ENCODE results near the gene CIZ1.
"Not testable (repeated sequence)": the region's sequence is repeated elsewhere in the genome, so short reads cannot be mapped to it uniquely, and the experiment has no call there.

CIZ1 gene

DNA sequence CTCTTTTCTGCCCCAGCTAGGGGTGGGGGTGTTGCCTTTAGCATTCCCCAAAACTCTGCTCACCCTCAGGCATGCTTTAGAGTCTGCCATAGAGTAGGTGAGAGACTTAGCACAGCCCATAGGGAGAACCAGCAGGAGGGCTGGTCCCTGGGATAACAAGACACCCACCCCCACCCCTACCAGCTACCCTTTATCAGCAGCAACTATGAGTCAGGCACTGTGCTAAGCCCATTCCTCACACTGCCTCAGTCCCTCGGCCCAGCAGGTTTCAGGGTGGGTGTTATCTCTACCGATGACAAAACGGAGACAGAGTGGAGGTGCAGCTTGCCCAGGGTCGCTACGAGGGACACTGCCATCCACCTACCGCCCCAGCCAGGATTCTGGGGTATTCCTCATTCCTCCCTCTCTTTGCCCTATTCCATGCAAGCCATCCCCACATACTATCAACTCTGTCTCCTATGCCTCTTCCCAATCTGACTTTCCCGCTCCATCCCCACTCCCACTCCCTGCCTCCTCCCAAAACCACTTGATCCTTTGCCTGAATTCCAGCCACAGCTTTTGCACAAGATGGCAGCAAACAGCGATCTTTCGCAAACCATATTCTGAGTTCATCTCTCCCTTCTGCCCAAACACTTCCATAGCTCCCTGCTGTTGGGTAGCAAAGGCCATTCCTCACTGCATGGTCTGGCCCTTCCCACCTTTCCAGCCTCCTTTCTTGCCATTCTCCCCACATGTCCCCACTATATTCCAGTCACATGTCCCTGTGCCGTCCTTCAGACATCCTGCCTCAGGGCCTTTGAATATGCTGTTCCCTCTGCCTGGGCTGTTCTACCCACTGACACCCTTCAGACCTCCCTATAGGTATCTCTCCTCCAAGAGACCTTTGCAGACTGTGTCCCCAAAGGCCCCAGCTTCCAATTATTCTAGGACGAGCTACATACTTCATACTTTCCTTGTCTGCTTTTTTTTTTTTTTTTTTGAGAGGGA is 5.1 kb downstream of the CIZ1 start:
- DNase-seq, result no peak

DNA sequence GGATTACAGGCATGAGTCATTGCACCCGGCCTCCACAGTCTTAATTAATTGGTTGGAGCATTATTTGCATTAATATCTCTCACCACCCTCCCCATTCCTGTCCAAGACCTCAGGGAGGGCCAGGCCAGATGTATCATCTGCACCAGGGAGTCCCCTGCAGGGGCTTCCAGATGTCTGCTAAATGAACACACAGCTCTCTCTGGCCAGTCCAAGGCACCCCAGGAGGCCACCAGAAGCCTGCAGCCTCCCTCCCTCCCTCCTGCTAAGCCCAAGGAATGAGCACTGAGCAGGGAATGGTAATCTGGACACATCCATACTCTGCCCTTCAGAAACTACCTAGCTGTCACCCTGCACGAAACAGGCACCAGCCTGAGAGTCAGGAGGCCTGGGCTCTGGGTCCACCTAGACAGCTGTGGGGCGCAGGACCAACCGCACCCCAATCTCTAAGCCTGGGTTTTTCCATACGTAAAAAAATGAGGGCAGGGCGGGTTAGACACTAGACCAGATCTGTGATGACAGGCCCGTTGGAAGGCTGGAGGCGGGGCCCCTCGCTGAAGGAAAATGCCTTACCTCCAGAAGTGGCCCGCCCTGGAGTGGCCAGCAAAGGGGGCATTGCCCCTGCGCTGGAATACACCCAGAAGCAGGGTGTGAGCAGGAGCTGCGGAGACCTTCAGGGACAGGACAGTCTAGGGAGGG is 8.3 kb downstream of the CIZ1 start:
- DNase-seq, result no peak

DNA sequence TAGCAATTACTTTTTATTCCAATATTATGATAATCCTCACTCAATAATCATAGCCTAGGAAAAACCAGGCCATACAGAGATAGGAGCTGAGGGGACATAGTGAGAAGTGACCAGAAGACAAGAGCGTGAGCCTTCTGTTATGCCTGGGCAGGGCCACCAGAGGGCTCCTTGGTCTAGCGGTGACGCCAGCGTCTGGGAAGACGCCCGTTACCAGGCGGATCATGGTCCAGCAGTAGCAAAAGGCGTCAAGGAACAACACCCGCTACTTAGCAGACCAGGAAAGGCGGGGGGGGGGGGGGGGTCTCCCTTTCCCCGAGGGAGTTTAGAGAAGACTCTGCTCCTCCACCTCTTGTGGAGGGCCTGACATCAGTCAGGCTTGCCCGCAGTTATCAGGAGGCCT is 9.9 kb downstream of the CIZ1 start:
- DNase-seq, result not testable (repeated sequence)

DNA sequence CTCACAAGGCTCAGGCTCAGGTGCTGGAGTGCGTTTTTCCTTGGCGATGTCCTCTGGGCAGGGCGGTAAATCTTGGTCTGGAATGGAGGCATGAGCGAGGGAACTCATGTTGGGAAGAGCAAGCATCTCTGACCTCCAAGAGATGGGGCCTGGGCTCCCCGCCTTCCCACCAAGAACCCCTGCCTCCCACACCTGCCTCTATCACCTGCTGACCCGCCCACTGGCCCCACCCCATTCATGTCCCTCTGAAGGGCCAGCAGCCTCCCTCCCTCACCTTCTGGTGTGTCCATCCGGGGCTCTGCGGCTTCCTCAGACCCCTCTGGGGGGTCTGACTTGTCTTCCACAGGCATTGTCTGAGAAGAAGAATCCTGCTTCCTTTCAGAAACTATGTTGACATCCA is 10.9 kb downstream of the CIZ1 start:
- no peak for DNase-seq

DNA sequence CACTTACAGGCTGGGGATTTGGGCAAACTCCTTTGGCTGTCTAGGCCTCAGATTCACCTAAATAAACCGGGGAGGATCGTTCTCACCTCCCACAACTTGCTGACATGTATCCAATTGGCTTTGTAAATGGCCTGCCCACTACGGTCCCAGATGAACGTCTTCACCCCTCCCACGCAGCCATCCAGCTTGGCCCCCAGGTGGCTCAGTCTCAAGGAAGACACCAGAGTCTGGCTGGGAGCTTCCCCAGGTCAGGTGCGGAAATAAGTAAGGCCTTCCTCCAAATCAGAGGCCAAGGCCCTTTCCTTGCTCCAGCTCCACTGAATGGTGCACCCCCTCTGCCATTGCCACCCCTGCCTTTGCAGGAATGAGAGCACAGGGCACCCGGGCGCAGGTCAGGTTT is 11.4 kb downstream of the CIZ1 start:
- no peak for DNase-seq

DNA sequence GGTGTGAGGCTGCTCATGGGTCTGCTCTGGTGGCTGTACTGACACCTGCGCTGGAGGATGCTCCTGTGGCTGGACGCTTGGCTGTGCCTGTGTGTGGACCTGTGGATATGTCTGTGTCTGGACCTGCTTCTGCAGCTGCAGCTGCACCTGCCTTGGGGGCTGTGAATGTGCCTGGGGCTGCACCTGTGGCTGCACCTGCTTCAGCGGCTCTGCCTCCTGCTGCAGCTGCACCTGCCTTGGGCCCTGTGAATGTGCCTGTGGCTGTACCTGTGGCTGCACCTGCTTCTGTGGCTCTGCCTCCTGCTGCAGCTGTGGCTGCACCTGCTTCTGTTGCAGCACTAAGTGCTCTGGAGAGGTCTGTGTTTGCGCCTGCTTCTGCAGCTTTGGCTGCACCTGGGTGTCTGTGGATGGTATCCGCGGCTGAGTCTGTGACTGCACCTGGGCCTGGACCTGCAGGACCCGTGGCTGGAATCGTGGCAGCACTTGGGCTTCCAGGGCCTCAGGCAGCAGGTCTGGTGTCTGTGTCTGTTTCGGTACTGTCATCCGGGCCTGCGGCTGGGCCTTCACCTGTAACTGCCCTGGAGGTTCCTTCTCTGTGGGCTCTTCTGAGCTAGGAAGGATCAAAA is 12.5 kb downstream of the CIZ1 start:
- DNase-seq, result no peak

DNA sequence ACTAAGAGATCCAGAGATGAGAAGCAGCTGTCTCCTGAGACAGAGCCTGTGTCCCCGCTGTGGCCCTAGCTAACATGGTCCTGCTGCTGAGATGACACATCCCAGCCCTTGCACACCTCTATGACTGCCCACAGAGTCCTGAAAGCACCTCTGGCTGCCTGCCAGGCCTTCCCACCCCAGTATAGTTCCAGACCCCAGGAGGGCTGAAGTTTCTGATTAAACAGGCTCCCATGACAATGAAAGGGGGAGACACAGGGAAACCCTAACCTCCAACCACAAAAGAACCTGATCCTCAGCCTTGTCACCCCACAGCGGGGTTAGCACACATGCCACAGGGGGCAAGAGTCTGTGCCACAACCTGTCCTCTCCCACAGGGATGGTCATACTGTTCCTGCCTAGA is 15.6 kb downstream of the CIZ1 start:
- DNase-seq, result no peak

DNA sequence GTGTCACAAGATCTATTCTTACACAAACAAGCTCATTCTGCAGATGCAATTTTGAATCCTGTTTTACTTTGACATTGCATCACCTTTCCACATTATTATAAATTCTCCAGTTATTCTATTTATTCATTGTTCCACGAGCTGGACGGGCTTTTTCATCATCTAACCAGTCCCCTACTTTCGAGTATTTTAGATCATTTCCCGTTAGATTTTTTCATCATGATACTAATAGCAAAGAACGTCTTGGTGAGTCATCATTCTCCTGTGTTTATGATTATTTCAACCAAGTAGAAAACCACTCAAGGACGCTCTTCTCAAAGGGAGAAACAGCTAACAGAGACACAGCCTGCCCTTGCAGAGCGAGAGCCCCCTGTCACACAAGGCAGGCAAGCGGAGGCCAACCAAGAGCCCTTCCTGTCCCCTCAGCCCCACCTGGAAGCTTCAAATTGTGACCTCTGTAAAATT is 16.2 kb downstream of the CIZ1 start:
- no peak for DNase-seq

DNA sequence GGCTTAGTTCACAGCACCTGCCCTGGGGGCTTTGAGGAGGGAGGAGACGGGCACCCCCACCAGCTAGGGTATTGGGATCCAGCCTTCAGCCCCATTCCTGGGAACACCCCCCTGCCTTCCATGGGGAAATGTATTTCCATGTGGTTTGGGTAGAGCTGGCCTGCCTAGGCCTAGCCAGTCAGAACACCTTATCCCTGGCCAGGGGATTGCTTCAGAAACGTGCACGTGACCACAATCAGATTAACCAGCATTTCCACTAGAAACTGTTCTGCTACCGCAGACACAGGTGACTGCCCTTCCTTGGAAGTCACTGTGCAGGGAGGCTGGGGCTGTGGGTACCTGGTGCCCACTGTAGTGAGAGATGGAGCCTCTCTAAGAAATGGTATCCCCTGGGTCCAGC is 17.3 kb downstream of the CIZ1 start:
- no peak for DNase-seq

DNA sequence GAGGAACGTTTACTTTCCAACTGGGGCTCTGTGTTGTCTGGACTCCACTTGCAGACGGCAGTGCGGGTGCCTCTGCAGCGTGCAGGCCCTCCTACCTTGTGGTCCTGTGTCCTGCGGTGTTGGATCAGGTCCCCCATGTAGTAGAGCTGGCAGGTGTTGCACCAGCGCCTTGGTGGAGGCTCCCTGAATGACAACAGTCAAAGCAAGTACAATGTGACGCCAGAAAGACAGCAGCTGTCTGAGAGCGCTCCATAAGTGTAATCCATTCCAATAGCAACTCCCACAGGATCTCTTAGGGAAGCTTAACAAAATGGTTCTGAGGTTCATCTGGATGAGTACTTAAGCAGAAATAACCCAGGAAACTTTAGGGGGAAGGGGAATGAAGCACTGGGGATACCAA is 21.4 kb downstream of the CIZ1 start:
- peak; percentile 70 for DNase-seq

DNA sequence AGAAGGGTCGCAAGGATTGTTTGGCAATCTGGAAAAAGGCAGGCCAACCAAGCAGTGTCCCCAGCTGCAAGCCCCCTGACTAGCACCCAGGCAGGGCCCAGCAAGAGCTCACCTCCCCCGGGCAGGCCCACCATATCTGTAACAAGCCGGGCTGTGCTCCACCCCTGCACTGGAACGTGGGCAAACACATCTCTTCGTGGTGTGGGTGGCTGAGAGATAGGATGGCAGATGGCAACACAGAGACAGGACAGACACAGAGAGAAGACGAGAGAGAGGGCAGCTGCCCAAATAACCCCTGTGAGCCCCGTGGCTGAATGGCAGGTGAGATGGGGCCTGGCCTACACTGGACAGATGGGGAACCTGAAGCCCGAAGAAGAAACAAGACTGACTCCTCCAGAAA is 21.9 kb downstream of the CIZ1 start:
- no peak for DNase-seq

DNA sequence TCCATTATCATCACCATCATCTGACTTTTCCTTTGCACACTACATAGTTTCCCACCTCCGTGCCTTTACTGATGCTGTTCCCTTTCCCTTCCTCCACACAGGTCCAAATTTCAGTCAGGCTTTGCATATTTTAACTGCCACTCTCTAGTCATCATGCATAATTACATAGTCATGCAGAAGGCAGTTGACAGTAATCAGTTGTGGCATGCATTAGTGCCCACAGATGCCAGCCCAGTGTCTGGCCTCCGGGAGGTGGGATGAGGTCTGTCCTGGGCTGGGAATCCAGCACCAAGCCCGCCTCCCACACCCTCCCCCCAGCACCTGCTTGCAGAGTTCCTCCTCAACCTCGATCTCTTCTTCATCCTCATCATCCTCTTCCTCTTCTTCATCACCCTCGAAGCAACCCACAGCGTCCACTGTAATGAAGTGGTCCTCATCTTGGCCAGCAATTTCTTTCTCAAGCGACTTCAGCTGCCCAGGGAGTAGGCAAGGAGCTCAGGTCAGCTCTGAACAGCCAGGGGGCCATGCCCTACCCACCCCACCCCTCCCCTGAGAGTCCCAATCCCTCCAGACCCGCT is 22.6 kb downstream of the CIZ1 start:
- DNase-seq, result no peak

DNA sequence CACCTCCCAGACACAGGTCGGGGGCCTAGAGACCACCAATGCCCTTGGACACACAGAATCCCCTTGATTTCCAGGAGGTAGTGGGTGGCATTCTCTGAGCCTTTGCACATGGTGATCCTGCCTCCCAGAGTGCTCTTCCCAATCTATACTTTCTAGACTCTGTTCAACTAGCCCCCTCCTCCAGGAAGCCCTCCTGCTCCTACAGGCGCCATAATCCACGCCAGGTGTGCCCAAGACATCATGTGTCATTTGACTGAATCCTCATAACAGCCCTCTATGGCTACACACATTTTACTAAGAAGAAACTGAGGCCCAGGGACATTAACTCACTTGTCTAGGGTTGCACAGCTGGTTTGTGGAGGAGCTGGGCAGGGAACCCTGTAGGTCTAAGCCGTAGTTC is 24.2 kb downstream of the CIZ1 start:
- no peak for DNase-seq

DNA sequence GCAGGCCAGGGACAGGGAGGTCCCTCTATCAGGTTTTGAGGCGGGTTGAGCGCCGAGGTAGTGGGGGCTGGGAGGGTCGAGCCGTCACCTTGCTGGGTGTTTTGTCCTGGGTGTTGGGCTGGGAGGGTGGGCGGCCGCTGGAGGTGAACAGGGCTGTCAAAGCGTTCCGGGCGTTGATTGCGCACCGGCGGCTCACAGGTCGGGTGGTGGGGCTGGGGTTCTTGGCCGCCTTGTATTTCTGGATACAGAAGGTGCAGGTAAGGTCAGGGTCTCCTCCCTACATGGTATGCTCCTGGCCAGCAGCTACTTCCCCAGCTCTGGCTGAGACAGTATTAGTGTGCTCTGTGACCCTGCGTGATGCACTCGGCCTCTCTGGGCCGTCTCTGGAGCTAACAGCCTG is 25.2 kb downstream of the CIZ1 start:
- DNase-seq, result no peak

DNA sequence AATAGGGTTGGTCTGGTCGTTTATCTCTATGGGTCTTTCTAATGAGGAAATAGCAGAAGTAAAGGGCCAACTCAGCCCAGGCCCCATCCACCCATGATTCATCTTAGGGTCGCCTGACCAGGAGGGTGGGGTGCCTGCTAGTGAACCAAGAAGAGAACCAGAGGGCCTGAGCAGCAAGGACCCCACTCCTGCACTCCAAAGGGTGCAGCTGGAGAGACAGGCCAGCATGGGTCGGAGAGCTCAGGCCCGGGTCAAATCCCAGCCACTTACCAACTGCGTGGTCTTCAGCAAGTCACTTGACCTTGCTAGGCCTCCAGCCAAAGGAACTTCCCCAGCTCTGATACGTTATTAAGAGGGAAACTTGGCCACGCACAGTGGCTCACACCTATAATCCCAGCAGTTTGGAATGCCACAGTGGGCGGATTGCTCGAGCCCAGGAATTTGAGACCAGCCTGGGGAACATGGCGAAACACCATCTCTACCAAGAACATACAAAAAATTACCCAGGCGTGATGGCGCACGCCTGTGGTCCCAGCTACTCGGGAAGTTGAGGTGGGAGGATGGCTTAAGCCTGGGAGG is 27.0 kb downstream of the CIZ1 start:
- DNase-seq, result no peak

DNA sequence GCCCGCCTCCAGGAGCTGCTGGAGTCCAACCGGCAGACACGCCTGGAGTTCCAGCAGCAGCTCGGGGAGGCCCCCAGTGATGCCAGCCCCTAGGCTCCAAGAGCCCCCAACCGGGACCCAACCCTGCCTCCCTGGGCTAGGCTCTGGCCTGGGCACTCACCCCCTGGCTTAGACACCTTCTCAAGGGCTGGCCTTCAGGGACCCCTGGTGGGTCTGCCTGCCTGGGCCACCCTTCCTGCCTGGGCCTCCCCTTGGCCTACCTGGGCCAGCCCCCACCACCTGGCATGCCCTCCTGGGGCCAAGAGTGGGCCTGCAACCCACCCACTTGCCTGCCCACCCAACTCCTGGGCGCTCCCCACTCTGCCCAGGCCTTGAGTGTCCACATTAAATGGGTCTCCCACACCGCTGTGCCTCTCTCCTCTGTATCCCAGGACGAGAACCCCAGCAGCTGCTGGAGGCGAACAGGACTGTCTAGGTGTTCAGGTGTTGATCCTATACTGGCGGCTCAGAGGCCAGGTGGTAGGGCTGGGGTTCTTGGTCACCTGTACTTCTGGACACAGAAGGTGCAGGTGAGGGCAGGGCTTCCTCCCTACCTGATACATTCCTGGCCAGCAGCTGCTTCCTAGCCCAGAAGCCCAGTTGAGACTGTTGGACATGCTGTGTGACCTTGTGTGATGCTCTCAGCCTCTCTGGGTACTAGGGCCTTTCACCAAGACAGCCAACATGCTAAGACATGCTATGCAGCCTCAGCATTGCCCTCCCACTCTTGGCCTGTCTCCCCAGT is 27.7 kb downstream of the CIZ1 start:
- no peak for DNase-seq

DNA sequence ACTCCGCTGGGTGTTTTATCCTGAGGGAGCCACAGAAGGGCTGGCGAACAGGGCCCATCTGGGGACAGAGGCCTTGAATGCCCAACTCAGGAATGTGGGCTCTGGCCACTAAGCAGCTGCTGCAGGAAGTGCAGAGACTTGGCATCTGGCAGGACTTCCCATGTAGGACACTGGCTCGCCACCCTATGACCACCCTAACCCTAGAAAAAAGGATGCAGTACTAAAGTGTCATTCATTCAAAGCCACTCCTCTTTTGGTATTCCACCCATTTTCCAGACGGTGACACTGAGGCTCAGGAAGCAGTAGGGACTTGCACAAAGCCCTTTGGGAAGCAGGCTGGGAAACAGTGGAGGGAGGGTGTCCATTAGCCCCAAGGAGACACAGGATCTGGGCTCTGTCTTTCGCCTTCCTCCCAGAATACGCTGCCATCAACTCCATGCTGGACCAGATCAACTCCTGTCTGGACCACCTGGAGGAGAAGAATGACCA is 28.3 kb downstream of the CIZ1 start:
- DNase-seq, result no peak

DNA sequence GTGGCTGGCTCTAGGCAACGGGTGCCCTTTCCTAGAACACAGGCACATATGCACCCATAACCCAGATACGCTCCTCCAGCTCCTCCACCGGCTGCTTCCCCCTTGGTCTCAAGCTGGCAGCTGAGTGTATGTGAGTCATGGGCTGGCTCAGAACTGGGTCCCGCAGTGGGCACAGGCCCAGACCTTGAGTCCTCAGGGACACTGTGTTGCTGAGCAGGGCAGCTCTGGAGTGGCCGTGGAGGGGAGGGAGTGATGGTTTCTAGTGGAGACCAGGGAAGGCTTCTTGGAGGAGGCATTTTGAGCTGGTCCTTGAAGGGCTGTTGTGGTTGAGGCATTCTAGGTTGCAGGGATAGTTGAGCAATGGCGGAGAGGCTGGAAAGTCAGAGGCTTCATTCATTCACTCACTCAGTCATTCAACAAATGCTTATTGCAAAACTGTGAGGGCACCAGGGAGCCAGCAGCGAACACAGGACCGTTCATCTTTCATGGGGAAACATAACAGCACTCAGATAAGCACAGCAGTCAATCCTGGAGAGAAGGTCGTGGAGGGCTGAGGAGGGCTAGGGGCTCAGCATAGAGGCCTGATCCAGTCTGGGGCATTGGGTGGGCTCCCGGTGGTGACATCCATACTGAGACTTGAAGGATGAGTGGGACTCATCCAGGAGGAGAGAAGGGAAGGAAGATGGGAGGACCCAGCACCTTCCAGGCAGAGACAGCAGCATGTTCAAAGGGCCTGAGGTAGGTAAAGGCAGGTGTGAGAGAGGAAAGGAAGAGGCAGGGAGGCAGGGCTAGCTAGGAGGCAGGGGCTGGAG is 29.0 kb downstream of the CIZ1 start:
- DNase-seq, result no peak

DNA sequence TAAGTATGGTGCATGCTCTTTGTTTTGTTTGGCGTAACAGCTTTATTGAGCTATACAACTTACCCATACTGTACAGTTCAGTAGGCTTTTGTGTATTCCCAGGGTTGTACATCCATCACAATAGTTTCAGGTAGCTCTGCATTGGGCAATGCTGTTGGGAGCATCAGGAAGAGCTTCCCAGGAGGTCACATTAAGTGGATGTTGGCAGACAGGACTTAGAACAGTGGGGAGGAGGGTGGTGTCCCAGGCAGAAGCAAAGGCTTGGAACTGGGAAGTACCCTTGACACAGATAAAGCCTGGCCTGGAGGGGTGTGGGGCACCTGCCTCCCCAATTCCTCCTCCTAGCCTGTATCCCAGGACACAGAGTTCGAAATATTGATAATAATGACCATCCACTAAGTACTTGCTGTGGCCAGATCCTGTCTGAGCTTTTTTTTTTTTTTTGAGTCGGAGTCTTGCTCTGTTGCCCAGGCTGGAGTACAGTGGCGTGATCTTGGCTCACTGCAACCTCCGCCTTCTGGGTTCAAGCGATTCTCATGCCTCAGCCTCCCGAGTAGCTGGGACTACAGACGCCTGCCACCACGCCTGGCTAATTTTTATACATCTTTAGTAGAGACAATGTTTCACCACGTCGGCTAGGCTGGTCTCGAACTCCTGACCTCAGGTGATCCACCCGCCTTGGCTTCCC is 30.0 kb downstream of the CIZ1 start:
- no peak for DNase-seq

DNA sequence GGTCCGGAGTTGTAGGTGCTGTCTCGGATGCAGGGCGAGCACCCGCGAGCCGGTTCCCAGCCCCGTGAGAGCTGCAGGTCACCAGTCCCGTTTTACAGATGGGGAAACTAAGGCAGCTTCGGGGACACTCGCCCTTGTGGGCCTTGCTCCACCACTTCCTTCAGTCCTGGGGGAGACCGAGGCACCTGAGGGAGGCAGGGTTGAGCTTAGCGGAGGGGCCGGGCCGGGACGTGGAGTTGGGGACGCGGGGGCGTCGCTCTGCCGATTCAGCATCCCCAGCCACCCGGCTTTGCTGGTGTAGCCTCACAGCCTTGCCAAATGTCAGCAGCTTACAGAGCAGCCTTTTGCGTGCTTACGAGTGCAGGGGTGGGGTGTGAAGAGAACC is 30.8 kb downstream of the CIZ1 start:
- DNase-seq, result no peak

Measured in DMS 273 treated with DMSO at 0.1 percent for 48 hours (cell line).